Urothelium cell line (cell line): ENCODE measurements around the gene HOXC5.

Experiments used
- DNase-seq: peaks from one replicate; pipeline ENCODE4 v3.0.0; 2011; ENCODE audit warnings: low spot score, mixed read lengths
- FAIRE-seq: peaks from 2 replicates; lab custom pipeline; 2011; peaks lifted over from hg19 to GRCh38; lab: Jason Lieb, UNC

The HOXC5 gene

GRCh38 chr12:53995378-53996239, 37.2 kb upstream of the HOXC5 start:
- FAIRE-seq: no peak
- DNase-seq: peak; percentile 79

GRCh38 chr12:53996240-53997203, 36.3 kb upstream of the HOXC5 start:
- no peak for FAIRE-seq

GRCh38 chr12:53997204-53998109, 35.4 kb upstream of the HOXC5 start:
- no peak for FAIRE-seq

More at GRCh38 chr12:53996240-53997203, 36.3 kb upstream of the HOXC5 start:
- no peak for DNase-seq

GRCh38 chr12:53998110-53998899, 34.5 kb upstream of the HOXC5 start:
- DNase-seq: no peak
- FAIRE-seq: no peak

More at GRCh38 chr12:53997204-53998109, 35.4 kb upstream of the HOXC5 start:
- no peak for DNase-seq

GRCh38 chr12:53998900-53999236, 34.0 kb upstream of the HOXC5 start:
- DNase-seq: no peak
- FAIRE-seq: no peak

DNA sequence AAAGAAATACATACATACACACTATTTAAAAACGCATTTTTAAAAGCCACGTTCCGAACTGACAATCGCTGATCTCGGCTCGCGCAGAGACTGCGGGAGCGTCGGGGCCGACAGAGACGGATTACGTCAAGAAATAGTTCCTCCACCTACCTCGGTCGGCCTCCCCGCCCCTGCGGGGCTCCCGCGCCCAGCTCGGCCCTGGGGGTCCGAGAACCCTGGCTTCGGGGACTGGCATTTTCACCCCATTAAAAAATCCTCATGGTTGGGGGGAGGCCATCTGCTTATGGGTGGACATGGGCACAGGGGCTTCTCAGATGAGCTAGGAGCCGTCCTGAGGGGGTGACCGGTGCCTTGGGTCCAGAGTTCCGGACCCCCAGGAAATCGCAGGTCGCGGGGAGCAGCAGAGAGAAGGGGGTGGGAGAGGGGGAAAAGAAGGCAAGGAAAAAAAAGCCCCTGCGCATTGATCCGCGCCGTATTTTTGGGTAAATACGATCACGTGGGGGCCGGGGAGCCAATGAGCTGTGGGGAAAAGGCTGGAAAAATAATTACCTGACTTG, 33.2 kb upstream of the HOXC5 start:
- DNase-seq: peak; percentile 72
- no peak for FAIRE-seq

DNA sequence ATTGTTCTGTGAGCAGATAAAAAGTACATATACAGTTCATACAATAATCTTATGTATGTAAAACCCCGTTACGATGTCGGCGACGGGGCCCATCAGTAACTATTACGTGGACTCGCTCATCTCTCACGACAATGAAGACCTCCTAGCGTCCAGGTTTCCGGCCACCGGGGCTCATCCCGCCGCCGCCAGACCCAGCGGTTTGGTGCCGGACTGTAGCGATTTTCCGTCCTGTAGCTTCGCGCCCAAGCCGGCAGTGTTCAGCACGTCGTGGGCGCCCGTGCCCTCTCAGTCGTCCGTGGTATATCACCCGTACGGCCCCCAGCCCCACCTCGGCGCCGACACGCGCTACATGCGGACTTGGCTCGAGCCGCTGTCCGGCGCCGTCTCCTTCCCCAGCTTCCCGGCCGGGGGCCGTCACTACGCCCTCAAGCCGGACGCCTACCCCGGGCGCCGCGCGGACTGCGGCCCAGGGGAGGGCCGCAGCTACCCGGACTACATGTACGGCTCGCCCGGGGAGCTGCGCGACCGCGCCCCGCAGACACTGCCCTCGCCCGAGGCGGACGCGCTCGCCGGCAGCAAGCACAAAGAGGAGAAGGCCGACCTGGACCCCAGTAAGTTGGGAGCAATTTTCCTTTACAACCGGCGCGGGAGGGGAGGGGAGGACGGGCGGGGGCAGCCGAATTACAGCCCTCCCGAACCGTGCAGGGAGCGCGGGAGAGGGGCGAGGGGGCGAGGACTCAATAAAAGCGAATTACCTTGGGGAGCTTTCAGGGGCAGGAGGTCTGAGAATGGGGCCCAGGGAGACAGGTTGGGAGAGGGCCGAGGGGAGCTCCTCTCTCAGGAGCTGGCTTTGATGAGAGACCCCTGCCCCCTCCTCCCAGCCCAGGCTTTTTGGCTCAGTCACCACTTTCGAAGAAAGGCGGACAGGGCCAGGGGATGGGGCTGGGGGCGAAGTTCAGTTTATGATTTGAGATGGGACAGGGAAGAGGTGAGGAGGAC, 32.4 kb upstream of the HOXC5 start, which contains the start of gene HOXC9:
Gene HOXC9, plus strand, starts transcription at position 46 of the 999 bp plus-strand sequence. Its CDS starts 28 bp downstream, at position 74.
- peak; percentile 44 for DNase-seq
- no peak for FAIRE-seq

- DNase-seq (no peak), FAIRE-seq (no peak)
These were observed 31.3 kb upstream of the HOXC5 start for GRCh38 chr12:54001283-54002187.

- DNase-seq: no peak
- FAIRE-seq: no peak
These were observed 30.5 kb upstream of the HOXC5 start for GRCh38 chr12:54002278-54002914.

- FAIRE-seq (no peak), DNase-seq (no peak)
These were observed 29.9 kb upstream of the HOXC5 start for GRCh38 chr12:54002915-54003389.

DNA sequence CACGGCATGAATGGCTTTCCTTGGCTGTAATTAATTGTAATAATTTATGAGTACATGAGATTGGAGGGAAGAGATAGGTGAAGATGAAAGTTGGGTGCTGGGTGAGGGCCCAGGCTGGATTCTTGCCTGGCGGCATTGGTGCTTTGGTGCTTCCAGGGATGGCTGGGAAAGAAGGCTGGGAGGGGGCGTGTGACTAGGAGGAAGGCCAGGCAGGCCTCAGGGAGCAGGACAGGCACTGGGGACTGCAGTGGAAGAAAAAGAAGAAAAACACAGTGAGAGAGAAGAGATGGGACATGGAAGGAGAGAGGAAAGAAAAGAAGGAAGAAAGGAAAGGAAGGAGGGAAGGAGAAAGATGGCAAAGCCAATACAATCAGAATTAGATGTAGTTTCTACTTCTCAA, 29.2 kb upstream of the HOXC5 start:
- no peak for FAIRE-seq
- no peak for DNase-seq

GRCh38 chr12:54004063-54004840, 28.6 kb upstream of the HOXC5 start:
- FAIRE-seq (no peak), DNase-seq (no peak)

GRCh38 chr12:54004841-54005530, 27.9 kb upstream of the HOXC5 start:
- DNase-seq (no peak), FAIRE-seq (no peak)

GRCh38 chr12:54005531-54005852, 27.4 kb upstream of the HOXC5 start:
- FAIRE-seq (no peak), DNase-seq (no peak)

GRCh38 chr12:54005853-54006558, 26.8 kb upstream of the HOXC5 start:
- DNase-seq: peak; percentile 83

More at GRCh38 chr12:54005853-54006558, 26.8 kb upstream of the HOXC5 start:
- FAIRE-seq: peak; percentile 37
